ENCODE measurements around the gene PTPRN2.
"Not testable (repeated sequence)": the region's sequence is repeated elsewhere in the genome, so short reads cannot be mapped to it uniquely, and the experiment has no call there.

PTPRN2 gene

GRCh38 chr7:157727964-157728615, 859.5 kb downstream of the PTPRN2 start:
- in situ Hi-C loops (cut with MboI; ENCODE audit: low sequenced_read_pairs, unreplicated experiment) = no loop called here
- TF ChIP-seq CTCF (IDR thresholded peaks at IDR 0.05; ENCODE audit: borderline replicate concordance, control extremely low read depth, extremely low read depth, insufficient read depth, missing control alignments) = no peak
- DNase-seq (ENCODE audit: low spot score) = no peak

GRCh38 chr7:157726764-157727163, 860.9 kb downstream of the PTPRN2 start:
- in situ Hi-C loops (cut with MboI; ENCODE audit: low sequenced_read_pairs, unreplicated experiment) = no loop called here
- no peak for TF ChIP-seq CTCF (IDR thresholded peaks at IDR 0.05; ENCODE audit: borderline replicate concordance, control extremely low read depth, extremely low read depth, insufficient read depth, missing control alignments)
- DNase-seq (ENCODE audit: low spot score) = no peak

- DNase-seq (ENCODE audit: low spot score); in situ Hi-C loops (cut with MboI; ENCODE audit: low sequenced_read_pairs, unreplicated experiment): not testable (repeated sequence)
These were observed 862.3 kb downstream of the PTPRN2 start for GRCh38 chr7:157725312-157725711.

GRCh38 chr7:157723205-157723604, 864.4 kb downstream of the PTPRN2 start:
- no peak for TF ChIP-seq CTCF (IDR thresholded peaks at IDR 0.05; ENCODE audit: borderline replicate concordance, control extremely low read depth, extremely low read depth, insufficient read depth, missing control alignments)
- no peak for DNase-seq (ENCODE audit: low spot score)
- in situ Hi-C loops (cut with MboI; ENCODE audit: low sequenced_read_pairs, unreplicated experiment) = no loop called here

DNA sequence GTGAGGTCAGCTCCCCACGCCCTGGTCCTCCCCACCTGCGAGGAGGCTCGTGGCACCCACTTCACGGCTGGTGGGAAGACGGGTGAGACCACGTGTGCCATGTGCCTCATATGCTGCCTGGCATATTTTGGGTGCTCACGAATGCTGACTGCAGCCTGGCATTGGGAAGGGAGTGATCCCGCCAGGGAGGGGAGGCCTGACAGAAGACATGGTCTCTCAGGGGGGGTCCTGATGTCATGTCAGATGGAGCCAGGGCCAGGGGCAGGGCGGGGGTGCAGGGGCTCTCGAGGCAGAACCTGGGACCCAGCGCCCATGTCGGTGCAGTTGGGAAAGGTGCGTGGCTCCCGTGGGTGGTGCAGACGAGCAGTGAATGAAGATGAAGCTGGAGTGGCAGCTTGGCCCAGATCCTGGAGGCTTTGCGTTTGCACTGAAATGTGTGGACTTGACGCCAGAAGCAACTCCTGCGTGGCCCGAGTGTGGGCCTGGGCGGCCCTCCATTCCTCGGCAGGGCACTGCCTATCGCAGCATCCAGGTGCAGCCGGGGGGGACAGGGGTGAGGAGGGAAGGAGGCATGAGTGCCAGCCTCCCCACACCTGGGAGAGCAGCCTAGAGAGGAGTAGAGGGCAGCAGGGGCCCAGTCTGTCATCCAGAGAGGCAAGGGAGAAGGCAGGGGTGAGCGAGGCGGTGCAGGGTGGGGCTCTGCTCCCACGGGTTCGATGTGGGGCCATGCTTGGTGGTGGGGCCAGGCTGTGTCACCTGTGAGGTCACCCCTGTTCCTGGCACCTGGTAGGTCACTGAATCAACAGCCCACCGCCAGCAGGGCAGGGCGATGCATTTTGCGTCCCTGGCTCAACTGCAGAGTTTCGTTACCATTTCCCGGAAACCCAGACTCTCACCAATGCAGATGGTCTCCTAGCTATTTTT, 865.2 kb downstream of the PTPRN2 start:
- no peak for DNase-seq (ENCODE audit: low spot score)
- no peak for TF ChIP-seq CTCF (IDR thresholded peaks at IDR 0.05; ENCODE audit: borderline replicate concordance, control extremely low read depth, extremely low read depth, insufficient read depth, missing control alignments)
- in situ Hi-C loops (cut with MboI; ENCODE audit: low sequenced_read_pairs, unreplicated experiment) = no loop called here

GRCh38 chr7:157721468-157722136, 866.0 kb downstream of the PTPRN2 start:
- TF ChIP-seq CTCF (IDR thresholded peaks at IDR 0.05; ENCODE audit: borderline replicate concordance, control extremely low read depth, extremely low read depth, insufficient read depth, missing control alignments) = no peak
- no peak for DNase-seq (ENCODE audit: low spot score)
- in situ Hi-C loops (cut with MboI; ENCODE audit: low sequenced_read_pairs, unreplicated experiment) = no loop called here
